Colonic mucosa (tissue), 4 donors: ENCODE data around the gene PCGF1. TPM values are rescaled to one million over a fixed set of nuclear protein-coding genes. Genes with fewer than 3 reads are reported as not detected.

Source experiments
- DNase-seq: peaks from one replicate; pipeline ENCODE4 v3.0.0-alpha.2; 2020
- H3K27ac ChIP-seq: fragments of 200-600 bp; one replicate; pipeline ENCODE4 v1.8.0; 2021
- H3K27me3 ChIP-seq: fragments of 200-600 bp; one replicate; pipeline ENCODE4 v1.8.0; 2021
- H3K36me3 ChIP-seq: fragments of 200-600 bp; one replicate; pipeline ENCODE4 v1.8.0; 2021
- H3K4me1 ChIP-seq: fragments of 200-600 bp; one replicate; pipeline ENCODE4 v1.8.0; 2021; ENCODE audit warnings: mild to moderate bottlenecking
- H3K4me3 ChIP-seq: fragments of 200-600 bp; one replicate; pipeline ENCODE4 v1.8.0; 2021
- H3K9ac ChIP-seq, 2 donors: one replicate each; pipeline ENCODE4 v1.7.0; 2013; ENCODE audit warnings: control low read depth in 2 of 2, low read depth in 2 of 2, low read length in 2 of 2
- H3K9me3 ChIP-seq: fragments of 200-600 bp; one replicate; pipeline ENCODE4 v1.8.0; 2021
- intact Hi-C: fragments of 100-400 bp; cut with DNase I; formaldehyde crosslinking; loops from one replicate; pipeline ENCODE4 v1.14.1; 2022
- total RNA-seq, 2 donors: library from RNA; stranded (reverse); fragmentation: NEBNext Ultra II Directional in 1 of 2; extraction: Animal tissue kit (Norgen Biotek cat#: 25700) in 1 of 2; gene quantifications; one replicate each; pipeline ENCODE4 v1.2.1, GENCODE V29; 2021
- TF ChIP-seq, protein P1 (sequence below): fragments of 200-600 bp; IDR thresholded peaks from one replicate; pipeline ENCODE4 v1.8.0; 2022; ENCODE audit warnings: antibody characterized with exemption, mild to moderate bottlenecking
- donor health status: healthy.
- donor health status: DM: no; HTN: no; CAD: no.
- donor health status: DM: no; HTN: no; CAD: no.

Gene PCGF1
- total RNA-seq, 2 donors from 2014 or later = 16.1 to 19.9 TPM

DNA sequence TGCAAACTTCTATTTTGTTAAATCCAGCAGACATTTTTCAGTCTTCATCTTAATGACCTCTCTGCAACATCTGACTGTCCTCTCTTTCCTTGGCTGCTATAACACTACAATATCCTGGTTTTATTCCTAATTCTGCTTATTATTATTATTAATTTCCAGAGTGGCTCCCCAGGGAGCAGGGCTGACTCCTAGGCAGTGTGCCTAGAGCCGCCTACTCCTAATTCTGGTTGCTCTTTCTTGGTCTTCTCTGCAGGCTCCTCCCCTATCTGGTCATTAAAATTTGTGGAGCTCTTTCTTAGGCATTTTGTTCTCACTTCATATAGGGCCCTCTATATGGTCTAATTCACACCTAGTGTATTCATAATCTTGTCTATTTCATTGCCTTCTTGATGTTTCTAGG is 35.5 kb upstream of the PCGF1 start:
- no peak for DNase-seq
- no peak overlapping the region for H3K27ac ChIP-seq
- H3K9ac ChIP-seq = no peak overlapping the region
- H3K9me3 ChIP-seq = no peaks in the 10 kb centered on the region
- H3K27me3 ChIP-seq = no peaks in the 10 kb centered on the region
- no peak overlapping the region for H3K4me3 ChIP-seq
- H3K4me1 ChIP-seq = no peaks in the 10 kb centered on the region
- TF ChIP-seq, protein P1, sequence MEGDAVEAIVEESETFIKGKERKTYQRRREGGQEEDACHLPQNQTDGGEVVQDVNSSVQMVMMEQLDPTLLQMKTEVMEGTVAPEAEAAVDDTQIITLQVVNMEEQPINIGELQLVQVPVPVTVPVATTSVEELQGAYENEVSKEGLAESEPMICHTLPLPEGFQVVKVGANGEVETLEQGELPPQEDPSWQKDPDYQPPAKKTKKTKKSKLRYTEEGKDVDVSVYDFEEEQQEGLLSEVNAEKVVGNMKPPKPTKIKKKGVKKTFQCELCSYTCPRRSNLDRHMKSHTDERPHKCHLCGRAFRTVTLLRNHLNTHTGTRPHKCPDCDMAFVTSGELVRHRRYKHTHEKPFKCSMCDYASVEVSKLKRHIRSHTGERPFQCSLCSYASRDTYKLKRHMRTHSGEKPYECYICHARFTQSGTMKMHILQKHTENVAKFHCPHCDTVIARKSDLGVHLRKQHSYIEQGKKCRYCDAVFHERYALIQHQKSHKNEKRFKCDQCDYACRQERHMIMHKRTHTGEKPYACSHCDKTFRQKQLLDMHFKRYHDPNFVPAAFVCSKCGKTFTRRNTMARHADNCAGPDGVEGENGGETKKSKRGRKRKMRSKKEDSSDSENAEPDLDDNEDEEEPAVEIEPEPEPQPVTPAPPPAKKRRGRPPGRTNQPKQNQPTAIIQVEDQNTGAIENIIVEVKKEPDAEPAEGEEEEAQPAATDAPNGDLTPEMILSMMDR = no peak
- H3K36me3 ChIP-seq = no peaks in the 10 kb centered on the region
- intact Hi-C loops = no loop called here

GRCh38 chr2:74540291-74540690 is 32.8 kb upstream of the PCGF1 start:
- intact Hi-C loops = no loop called here
- Histone ChIP-seq H3K4me3 (no peak overlapping the region), H3K4me1 (no peaks in the 10 kb centered on the region), H3K9me3 (no peaks in the 10 kb centered on the region), H3K9ac (no peak overlapping the region), H3K36me3 (no peaks in the 10 kb centered on the region), H3K27me3 (no peaks in the 10 kb centered on the region), H3K27ac (no peak overlapping the region)
- DNase-seq = no peak
- TF ChIP-seq, protein P1 = no peak

DNA sequence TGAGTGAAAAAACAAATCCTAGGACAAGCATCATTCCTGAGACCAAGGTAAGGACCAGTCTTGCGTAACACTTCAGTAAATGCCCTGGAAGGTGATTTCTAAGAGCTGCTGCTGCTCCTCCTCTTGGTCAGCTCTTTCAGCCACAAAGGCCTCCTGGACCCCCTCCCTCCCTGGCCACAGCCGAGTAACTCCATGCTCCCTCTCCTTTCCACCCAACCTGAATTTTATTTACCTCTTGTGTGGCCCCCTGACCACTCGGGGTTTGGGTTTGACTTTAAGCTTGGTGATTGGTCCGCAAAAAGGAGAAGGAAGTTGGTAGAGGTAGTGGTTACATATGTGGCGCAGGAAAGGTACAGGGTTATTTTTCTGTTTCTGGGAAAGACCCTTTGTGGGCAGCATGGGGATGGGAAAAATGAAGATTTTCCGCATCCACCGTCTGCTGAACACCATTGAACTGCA is 31.4 kb upstream of the PCGF1 start:
- Histone ChIP-seq H3K27me3 (no peaks in the 10 kb centered on the region), H3K4me3 (no peak overlapping the region), H3K9me3 (no peaks in the 10 kb centered on the region), H3K9ac (no peak overlapping the region), H3K4me1 (no peaks in the 10 kb centered on the region), H3K27ac (no peak overlapping the region), H3K36me3 (no peaks in the 10 kb centered on the region)
- intact Hi-C loops = no loop called here
- DNase-seq = no peak
- TF ChIP-seq, protein P1 = no peak

DNA sequence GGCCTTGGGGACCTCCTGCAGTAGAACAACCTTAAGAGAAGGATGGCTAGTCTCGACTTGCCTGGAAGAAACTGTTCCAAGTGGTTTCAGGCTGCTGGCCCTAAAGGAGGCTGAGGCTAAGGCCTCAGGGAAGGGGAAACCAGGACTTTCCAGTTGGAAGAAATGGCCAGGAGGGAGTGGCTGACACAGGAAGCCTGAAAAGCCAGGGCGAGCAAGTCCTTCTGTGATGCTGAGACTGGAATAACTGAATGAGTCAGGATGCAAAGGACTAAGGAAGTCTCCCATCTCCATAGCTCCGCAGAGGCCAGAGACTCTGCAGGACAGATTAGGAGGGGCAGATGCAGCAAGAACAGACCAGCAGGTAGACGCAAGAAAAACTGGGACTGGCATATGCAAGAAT is 29.6 kb upstream of the PCGF1 start:
- H3K4me1 ChIP-seq = no peaks in the 10 kb centered on the region
- H3K9me3 ChIP-seq = no peaks in the 10 kb centered on the region
- H3K9ac ChIP-seq = no peak overlapping the region
- H3K36me3 ChIP-seq = no peaks in the 10 kb centered on the region
- H3K27me3 ChIP-seq = no peaks in the 10 kb centered on the region
- no peak overlapping the region for H3K27ac ChIP-seq
- TF ChIP-seq, protein P1 = no peak
- DNase-seq = no peak
- H3K4me3 ChIP-seq = no peak overlapping the region
- intact Hi-C loops = no loop called here

DNA sequence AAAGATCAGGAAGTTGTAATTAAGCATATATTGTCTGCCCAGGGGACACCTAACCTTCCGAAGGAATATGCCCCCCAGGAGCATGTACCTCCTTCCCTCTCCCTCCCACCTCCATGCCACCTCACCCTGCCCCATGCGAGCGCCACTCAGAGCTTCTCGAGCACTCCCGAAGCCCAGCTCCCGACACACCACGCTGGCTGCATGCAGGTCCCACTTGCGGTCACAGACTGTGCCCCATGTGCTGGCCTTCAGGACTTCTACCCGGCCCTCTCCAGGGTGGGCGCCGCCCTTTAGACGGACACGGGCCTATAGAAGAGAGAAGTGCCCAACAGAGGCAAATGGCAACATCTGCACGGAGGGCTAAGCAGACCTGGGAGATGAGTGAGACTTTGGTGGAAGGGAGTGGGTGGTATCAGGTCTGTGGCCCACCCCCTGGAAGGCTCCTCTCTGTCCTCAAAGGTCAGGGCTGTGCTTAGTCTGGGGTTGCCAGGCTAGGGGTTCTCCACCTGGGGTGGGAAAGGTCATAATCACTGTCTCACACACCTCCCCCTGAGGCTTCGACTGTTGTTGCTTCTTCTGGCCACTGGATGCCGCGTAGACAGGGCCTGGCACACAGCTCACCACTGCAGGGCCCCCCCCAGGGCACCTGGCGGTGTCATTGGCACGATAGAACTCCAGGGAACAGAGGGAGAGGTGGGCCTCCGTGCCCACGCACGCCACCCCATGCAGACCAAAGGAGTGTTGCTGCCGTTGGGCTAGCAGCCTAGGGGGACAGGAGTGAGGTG is 28.9 kb upstream of the PCGF1 start:
- H3K4me1 ChIP-seq = no peaks in the 10 kb centered on the region
- no peak overlapping the region for H3K4me3 ChIP-seq
- intact Hi-C loops = no loop called here
- H3K9me3 ChIP-seq = no peaks in the 10 kb centered on the region
- H3K36me3 ChIP-seq = no peaks in the 10 kb centered on the region
- no peak overlapping the region for H3K9ac ChIP-seq
- no peak overlapping the region for H3K27ac ChIP-seq
- DNase-seq = no peak
- H3K27me3 ChIP-seq = no peaks in the 10 kb centered on the region
- TF ChIP-seq, protein P1 = no peak
